Neural cell (in vitro differentiated cells): Measurements from ENCODE around the gene MRTFB.

Experiments used
- EP300 ChIP-seq: fragments of 450-650 bp; conservative IDR thresholded peaks from 2 replicates; pipeline ENCODE4 v1.6.1; 2014; ENCODE audit warnings: antibody characterized with exemption, mild to moderate bottlenecking, moderate library complexity; ENCODE audit not compliant: poor library complexity, severe bottlenecking
- EZH2 ChIP-seq: fragments of 200-600, 300-800 bp; shearing (Covaris generic), sonication (generic); IDR thresholded peaks from 2 replicates; pipeline ENCODE4 v1.6.1; 2014; ENCODE audit warnings: antibody characterized with exemption, low read length, borderline replicate concordance, mild to moderate bottlenecking; ENCODE audit not compliant: insufficient read depth, poor library complexity, severe bottlenecking
- POLR2AphosphoS5 ChIP-seq: IDR thresholded peaks from 2 replicates; pipeline ENCODE4 v1.6.1; 2012
- RAD21 ChIP-seq: fragments of 450-650 bp; conservative IDR thresholded peaks from 2 replicates; pipeline ENCODE4 v1.6.1; 2014; ENCODE audit warnings: antibody characterized with exemption, mild to moderate bottlenecking, moderate library complexity
- TF ChIP-seq, protein P1 (sequence below): fragments of 450-650 bp; IDR thresholded peaks from 2 replicates; pipeline ENCODE4 v1.5.1; 2014; ENCODE audit warnings: antibody characterized with exemption, mild to moderate bottlenecking, moderate library complexity; ENCODE audit not compliant: poor library complexity, severe bottlenecking

DNA sequence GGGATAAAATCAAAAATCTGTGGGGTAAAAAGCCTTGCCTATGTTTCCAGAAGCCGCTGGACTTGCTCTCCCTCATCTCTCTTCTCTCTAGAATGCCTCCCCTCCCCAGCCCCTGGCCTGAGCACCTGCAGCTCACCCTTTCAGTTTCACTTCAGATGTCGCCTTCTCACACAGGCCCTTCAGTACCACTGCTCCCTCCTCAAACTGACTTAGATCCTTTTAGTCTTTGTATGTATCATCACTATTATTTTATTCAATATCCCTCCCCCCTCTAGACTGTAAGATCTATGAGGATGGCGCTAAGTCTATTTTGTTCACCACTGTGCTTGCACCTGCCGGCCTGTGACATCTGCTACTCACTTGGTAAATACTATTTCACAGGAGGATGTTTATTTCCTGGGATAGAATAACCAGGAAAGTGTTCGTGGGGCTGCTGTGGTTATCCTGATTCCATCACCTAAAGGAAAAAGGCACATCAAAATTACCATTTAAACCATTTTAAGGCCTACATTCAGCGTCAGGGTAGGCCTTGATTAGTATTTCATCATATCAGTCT lies 122.3 kb downstream of the MRTFB start:
- TF ChIP-seq EZH2: no peak
- TF ChIP-seq, protein P1, sequence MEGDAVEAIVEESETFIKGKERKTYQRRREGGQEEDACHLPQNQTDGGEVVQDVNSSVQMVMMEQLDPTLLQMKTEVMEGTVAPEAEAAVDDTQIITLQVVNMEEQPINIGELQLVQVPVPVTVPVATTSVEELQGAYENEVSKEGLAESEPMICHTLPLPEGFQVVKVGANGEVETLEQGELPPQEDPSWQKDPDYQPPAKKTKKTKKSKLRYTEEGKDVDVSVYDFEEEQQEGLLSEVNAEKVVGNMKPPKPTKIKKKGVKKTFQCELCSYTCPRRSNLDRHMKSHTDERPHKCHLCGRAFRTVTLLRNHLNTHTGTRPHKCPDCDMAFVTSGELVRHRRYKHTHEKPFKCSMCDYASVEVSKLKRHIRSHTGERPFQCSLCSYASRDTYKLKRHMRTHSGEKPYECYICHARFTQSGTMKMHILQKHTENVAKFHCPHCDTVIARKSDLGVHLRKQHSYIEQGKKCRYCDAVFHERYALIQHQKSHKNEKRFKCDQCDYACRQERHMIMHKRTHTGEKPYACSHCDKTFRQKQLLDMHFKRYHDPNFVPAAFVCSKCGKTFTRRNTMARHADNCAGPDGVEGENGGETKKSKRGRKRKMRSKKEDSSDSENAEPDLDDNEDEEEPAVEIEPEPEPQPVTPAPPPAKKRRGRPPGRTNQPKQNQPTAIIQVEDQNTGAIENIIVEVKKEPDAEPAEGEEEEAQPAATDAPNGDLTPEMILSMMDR: no peak
- TF ChIP-seq RAD21: no peak
- TF ChIP-seq EP300: no peak
- TF ChIP-seq POLR2AphosphoS5: no peak
